ENCODE measurements around the gene OBSCN. TPM values are rescaled to one million over a fixed set of nuclear protein-coding genes. Genes with fewer than 3 reads are reported as not detected.

Gene OBSCN
- total and polyA plus RNA-seq, 4 donors: 0.54 to 5.6 (median 2.7) TPM

- no peak overlapping the region for H3K9ac ChIP-seq (ENCODE audit: low read depth in 1 of 2, low read length in 2 of 2)
- TF ChIP-seq, protein P1, sequence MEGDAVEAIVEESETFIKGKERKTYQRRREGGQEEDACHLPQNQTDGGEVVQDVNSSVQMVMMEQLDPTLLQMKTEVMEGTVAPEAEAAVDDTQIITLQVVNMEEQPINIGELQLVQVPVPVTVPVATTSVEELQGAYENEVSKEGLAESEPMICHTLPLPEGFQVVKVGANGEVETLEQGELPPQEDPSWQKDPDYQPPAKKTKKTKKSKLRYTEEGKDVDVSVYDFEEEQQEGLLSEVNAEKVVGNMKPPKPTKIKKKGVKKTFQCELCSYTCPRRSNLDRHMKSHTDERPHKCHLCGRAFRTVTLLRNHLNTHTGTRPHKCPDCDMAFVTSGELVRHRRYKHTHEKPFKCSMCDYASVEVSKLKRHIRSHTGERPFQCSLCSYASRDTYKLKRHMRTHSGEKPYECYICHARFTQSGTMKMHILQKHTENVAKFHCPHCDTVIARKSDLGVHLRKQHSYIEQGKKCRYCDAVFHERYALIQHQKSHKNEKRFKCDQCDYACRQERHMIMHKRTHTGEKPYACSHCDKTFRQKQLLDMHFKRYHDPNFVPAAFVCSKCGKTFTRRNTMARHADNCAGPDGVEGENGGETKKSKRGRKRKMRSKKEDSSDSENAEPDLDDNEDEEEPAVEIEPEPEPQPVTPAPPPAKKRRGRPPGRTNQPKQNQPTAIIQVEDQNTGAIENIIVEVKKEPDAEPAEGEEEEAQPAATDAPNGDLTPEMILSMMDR (IDR thresholded peaks at IDR 0.05; ENCODE audit: low read depth, low read length, missing input control): no peak
- TF ChIP-seq JUND (IDR thresholded peaks at IDR 0.05): no peak
- no peak for TF ChIP-seq SP1 (IDR thresholded peaks at IDR 0.05)
- TF ChIP-seq FOXA2 (IDR thresholded peaks at IDR 0.05): no peak
- H3K27ac ChIP-seq (ENCODE audit: low read depth in 1 of 2, low read length in 2 of 2): no peak overlapping the region
- H3K9me3 ChIP-seq (ENCODE audit: control insufficient read depth in 4 of 4, low read length in 3 of 4): no peaks in the 10 kb centered on the region
- WGBS: 94% methylated on average over 27 of the region's 27 CpGs
- no peaks in the 10 kb centered on the region for H3K36me3 ChIP-seq (ENCODE audit: control insufficient read depth in 4 of 4, insufficient read depth in 3 of 4, low read depth in 1 of 4, low read length in 3 of 4)
- H3K27me3 ChIP-seq (ENCODE audit: control insufficient read depth in 4 of 4, insufficient read depth in 4 of 4, low read length in 3 of 4): no peaks in the 10 kb centered on the region
- DNase-seq (ENCODE audit: low spot score): no peak
- no peak overlapping the region for H3K4me3 ChIP-seq (ENCODE audit: low read depth in 1 of 3, low read length in 3 of 3)
- H3K4me1 ChIP-seq (ENCODE audit: control insufficient read depth in 4 of 4, insufficient read depth in 4 of 4, low read length in 3 of 4): peaks cover 0 to 3% (median 2%) of the 10 kb centered on the region in 4 donors
Observed at GRCh38 chr1:228279011-228279721, 71.3 kb downstream of the OBSCN start.

GRCh38 chr1:228279722-228280105 lies 71.9 kb downstream of the OBSCN start:
- no peak for DNase-seq (ENCODE audit: low spot score)
- Histone ChIP-seq H3K36me3 (ENCODE audit: control insufficient read depth in 4 of 4, insufficient read depth in 3 of 4, low read depth in 1 of 4, low read length in 3 of 4) (no peaks in the 10 kb centered on the region), H3K9ac (ENCODE audit: low read depth in 1 of 2, low read length in 2 of 2) (no peak overlapping the region), H3K9me3 (ENCODE audit: control insufficient read depth in 4 of 4, low read length in 3 of 4) (no peaks in the 10 kb centered on the region), H3K27ac (ENCODE audit: low read depth in 1 of 2, low read length in 2 of 2) (no peak overlapping the region), H3K27me3 (ENCODE audit: control insufficient read depth in 4 of 4, insufficient read depth in 4 of 4, low read length in 3 of 4) (no peaks in the 10 kb centered on the region), H3K4me1 (ENCODE audit: control insufficient read depth in 4 of 4, insufficient read depth in 4 of 4, low read length in 3 of 4) (peaks cover 0 to 3% (median 2%) of the 10 kb centered on the region in 4 donors), H3K4me3 (ENCODE audit: low read depth in 1 of 3, low read length in 3 of 3) (no peak overlapping the region)
- TF ChIP-seq YY1 (IDR thresholded peaks at IDR 0.05) (no peak), NR2F2 (IDR thresholded peaks at IDR 0.05) (no peak), TAF1 (conservative IDR thresholded peaks at IDR 0.05) (no peak), FOXA1 (IDR thresholded peaks at IDR 0.05) (no peak)
- TF ChIP-seq, protein P1 (IDR thresholded peaks at IDR 0.05; ENCODE audit: low read depth, low read length, missing input control): no peak
- TF ChIP-seq, protein P2, sequence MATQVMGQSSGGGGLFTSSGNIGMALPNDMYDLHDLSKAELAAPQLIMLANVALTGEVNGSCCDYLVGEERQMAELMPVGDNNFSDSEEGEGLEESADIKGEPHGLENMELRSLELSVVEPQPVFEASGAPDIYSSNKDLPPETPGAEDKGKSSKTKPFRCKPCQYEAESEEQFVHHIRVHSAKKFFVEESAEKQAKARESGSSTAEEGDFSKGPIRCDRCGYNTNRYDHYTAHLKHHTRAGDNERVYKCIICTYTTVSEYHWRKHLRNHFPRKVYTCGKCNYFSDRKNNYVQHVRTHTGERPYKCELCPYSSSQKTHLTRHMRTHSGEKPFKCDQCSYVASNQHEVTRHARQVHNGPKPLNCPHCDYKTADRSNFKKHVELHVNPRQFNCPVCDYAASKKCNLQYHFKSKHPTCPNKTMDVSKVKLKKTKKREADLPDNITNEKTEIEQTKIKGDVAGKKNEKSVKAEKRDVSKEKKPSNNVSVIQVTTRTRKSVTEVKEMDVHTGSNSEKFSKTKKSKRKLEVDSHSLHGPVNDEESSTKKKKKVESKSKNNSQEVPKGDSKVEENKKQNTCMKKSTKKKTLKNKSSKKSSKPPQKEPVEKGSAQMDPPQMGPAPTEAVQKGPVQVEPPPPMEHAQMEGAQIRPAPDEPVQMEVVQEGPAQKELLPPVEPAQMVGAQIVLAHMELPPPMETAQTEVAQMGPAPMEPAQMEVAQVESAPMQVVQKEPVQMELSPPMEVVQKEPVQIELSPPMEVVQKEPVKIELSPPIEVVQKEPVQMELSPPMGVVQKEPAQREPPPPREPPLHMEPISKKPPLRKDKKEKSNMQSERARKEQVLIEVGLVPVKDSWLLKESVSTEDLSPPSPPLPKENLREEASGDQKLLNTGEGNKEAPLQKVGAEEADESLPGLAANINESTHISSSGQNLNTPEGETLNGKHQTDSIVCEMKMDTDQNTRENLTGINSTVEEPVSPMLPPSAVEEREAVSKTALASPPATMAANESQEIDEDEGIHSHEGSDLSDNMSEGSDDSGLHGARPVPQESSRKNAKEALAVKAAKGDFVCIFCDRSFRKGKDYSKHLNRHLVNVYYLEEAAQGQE (IDR thresholded peaks at IDR 0.05): no peak
- whole genome bisulfite sequencing: 93% methylated on average over 12 of the region's 12 CpGs
